Astrocyte (in vitro differentiated cells and primary cell): ENCODE results near the gene DLL3. TPM values are rescaled to one million over a fixed set of nuclear protein-coding genes. Genes with fewer than 3 reads are reported as not detected.

ENCODE experiments used
- DNase-seq: peaks from one replicate; pipeline ENCODE4 v3.0.0-alpha.2; 2010; ENCODE audit warnings: low read depth
- FAIRE-seq: peaks from 2 replicates; lab custom pipeline; 2011; peaks lifted over from hg19 to GRCh38; lab: Jason Lieb, UNC
- H2AFZ ChIP-seq: 2 replicates; pipeline ENCODE4 v1.6.0; 2012; ENCODE audit warnings: low read depth, low read length, inconsistent platforms
- H3K27ac ChIP-seq: 2 replicates; pipeline ENCODE4 v1.5.1; 2011; ENCODE audit warnings: low read depth, low read length, inconsistent platforms
- H3K27me3 ChIP-seq: 2 replicates; pipeline ENCODE4 v1.6.0; 2011; ENCODE audit warnings: low read length, inconsistent platforms; ENCODE audit not compliant: insufficient read depth
- H3K36me3 ChIP-seq: 2 replicates; pipeline ENCODE4 v1.5.1; 2011; ENCODE audit warnings: low read length, inconsistent platforms; ENCODE audit not compliant: insufficient read depth
- H3K4me1 ChIP-seq: 2 replicates; pipeline ENCODE4 v1.5.1; 2011; ENCODE audit warnings: low read length, inconsistent platforms; ENCODE audit not compliant: insufficient read depth
- H3K4me2 ChIP-seq: 2 replicates; pipeline ENCODE4 v1.6.0; 2012; ENCODE audit warnings: low read length, inconsistent platforms
- H3K4me3 ChIP-seq: 2 replicates; pipeline ENCODE4 v1.5.1; 2011; ENCODE audit warnings: low read depth, mild to moderate bottlenecking, low read length, inconsistent platforms; ENCODE audit not compliant: insufficient read depth
- H3K79me2 ChIP-seq: 2 replicates; pipeline ENCODE4 v1.6.0; 2012; ENCODE audit warnings: mild to moderate bottlenecking, low read length, inconsistent platforms; ENCODE audit not compliant: insufficient read depth
- H3K9ac ChIP-seq: 2 replicates; pipeline ENCODE4 v1.6.0; 2012; ENCODE audit warnings: mild to moderate bottlenecking, low read length, inconsistent platforms
- H3K9me3 ChIP-seq: 2 replicates; pipeline ENCODE4 v1.5.1; 2012; ENCODE audit warnings: low read depth, mild to moderate bottlenecking, low read length, inconsistent platforms; ENCODE audit not compliant: insufficient read depth
- H4K20me1 ChIP-seq: 2 replicates; pipeline ENCODE4 v1.6.0; 2012; ENCODE audit warnings: low read length, inconsistent platforms; ENCODE audit not compliant: insufficient read depth
- H3K27ac Mint-ChIP-seq: one replicate; pipeline ENCODE4 v1.8.0; 2021; ENCODE audit warnings: mild to moderate bottlenecking, mixed read lengths; ENCODE audit not compliant: unreplicated experiment
- H3K27me3 Mint-ChIP-seq: one replicate; pipeline ENCODE4 v1.8.0; 2021; ENCODE audit warnings: low read depth, mixed read lengths; ENCODE audit not compliant: unreplicated experiment
- H3K36me3 Mint-ChIP-seq: one replicate; pipeline ENCODE4 v1.8.0; 2021; ENCODE audit warnings: low read depth, mixed read lengths; ENCODE audit not compliant: unreplicated experiment
- H3K4me1 Mint-ChIP-seq: one replicate; pipeline ENCODE4 v1.8.0; 2021; ENCODE audit warnings: low read depth, mixed read lengths; ENCODE audit not compliant: unreplicated experiment
- H3K4me3 Mint-ChIP-seq: one replicate; pipeline ENCODE4 v1.8.0; 2021; ENCODE audit warnings: mild to moderate bottlenecking, moderate library complexity, mixed read lengths; ENCODE audit not compliant: unreplicated experiment
- H3K9me3 Mint-ChIP-seq: one replicate; pipeline ENCODE4 v1.8.0; 2021; ENCODE audit warnings: mild to moderate bottlenecking, mixed read lengths; ENCODE audit not compliant: unreplicated experiment
- EZH2 ChIP-seq: IDR thresholded peaks from 2 replicates; pipeline ENCODE4 v1.6.1; 2012; ENCODE audit warnings: mild to moderate bottlenecking, low read length, inconsistent platforms; ENCODE audit not compliant: insufficient read depth
- total RNA-seq: library from RNA; stranded (reverse); gene quantifications from 2 replicates; pipeline ENCODE4 v1.2.1, GENCODE V29; 2021
- TF ChIP-seq, protein P1 (sequence below): IDR thresholded peaks from 2 replicates; pipeline ENCODE4 v1.5.1; 2011; ENCODE audit warnings: low read depth, mild to moderate bottlenecking, inconsistent platforms, low read length, moderate library complexity; ENCODE audit not compliant: insufficient read depth

Gene DLL3
- total RNA-seq, 1 donor from 2014 or later = 0.84 TPM

DNA sequence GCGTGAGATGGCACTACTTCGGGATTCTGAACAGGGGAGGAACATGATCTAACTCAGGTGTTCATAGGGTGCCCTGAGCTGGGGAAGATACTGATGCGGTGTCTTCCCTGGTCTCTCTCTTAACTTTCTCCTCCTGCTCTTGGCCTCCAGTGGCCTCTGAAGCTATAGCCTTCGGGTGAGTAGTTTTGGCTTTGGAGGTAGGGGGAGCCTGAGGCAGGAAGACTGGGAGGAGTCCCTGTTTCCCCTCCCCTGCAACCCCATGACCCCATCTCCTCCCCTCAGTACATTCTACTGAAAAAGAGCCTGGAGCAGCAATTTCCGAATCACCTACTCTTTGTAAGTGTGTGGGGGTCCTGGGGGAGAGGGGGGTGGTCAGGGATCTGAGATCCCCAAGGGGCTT lies 19.7 kb downstream of the DLL3 start:
- no peaks in the 10 kb centered on the region for H3K36me3 ChIP-seq
- Mint-ChIP-seq H3K27ac (no peak overlapping the region), H3K27me3 (peaks cover 37% of the 10 kb centered on the region), H3K36me3 (peaks cover 3% of the 10 kb centered on the region), H3K9me3 (peaks cover 4% of the 10 kb centered on the region), H3K4me1 (no peaks in the 10 kb centered on the region), H3K4me3 (no peak overlapping the region)
- H3K4me2 ChIP-seq = no peak overlapping the region
- no peak for TF ChIP-seq EZH2
- TF ChIP-seq, protein P1, sequence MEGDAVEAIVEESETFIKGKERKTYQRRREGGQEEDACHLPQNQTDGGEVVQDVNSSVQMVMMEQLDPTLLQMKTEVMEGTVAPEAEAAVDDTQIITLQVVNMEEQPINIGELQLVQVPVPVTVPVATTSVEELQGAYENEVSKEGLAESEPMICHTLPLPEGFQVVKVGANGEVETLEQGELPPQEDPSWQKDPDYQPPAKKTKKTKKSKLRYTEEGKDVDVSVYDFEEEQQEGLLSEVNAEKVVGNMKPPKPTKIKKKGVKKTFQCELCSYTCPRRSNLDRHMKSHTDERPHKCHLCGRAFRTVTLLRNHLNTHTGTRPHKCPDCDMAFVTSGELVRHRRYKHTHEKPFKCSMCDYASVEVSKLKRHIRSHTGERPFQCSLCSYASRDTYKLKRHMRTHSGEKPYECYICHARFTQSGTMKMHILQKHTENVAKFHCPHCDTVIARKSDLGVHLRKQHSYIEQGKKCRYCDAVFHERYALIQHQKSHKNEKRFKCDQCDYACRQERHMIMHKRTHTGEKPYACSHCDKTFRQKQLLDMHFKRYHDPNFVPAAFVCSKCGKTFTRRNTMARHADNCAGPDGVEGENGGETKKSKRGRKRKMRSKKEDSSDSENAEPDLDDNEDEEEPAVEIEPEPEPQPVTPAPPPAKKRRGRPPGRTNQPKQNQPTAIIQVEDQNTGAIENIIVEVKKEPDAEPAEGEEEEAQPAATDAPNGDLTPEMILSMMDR = no peak
- no peak overlapping the region for H3K4me3 ChIP-seq
- FAIRE-seq (no peak), DNase-seq (no peak)
- H3K9me3 ChIP-seq = peaks cover 2% of the 10 kb centered on the region
- H3K4me1 ChIP-seq = peaks cover 8% of the 10 kb centered on the region
- no peak overlapping the region for H3K9ac ChIP-seq
- H4K20me1 ChIP-seq = no peaks in the 10 kb centered on the region
- H3K27me3 ChIP-seq = peaks cover 36% of the 10 kb centered on the region
- no peak overlapping the region for H3K27ac ChIP-seq
- no peak overlapping the region for H2AFZ ChIP-seq
- H3K79me2 ChIP-seq = no peaks in the 10 kb centered on the region

DNA sequence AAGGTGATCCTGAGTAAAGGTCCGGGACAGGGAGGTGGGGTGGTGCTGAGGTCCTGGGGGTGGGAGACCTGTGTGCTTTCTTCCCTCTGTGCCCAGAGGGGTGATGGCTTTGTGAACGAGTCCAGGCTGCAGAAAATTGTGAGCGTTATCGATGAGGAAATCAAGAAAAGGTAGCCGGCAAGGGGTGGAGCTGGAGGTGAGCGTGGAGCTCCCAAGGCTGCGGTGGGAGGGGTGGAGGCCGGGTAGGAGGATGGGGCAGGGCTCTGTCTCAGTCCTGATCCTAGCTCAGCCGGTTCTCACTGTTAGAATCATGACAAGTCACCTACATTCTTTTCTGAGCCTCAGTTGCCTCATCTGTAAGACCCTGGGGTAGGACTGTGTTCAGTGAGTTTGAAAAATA lies 20.2 kb downstream of the DLL3 start:
- peaks cover 32% of the 10 kb centered on the region for H3K27me3 ChIP-seq
- H3K27ac Mint-ChIP-seq = no peak overlapping the region
- peaks cover 32% of the 10 kb centered on the region for H3K27me3 Mint-ChIP-seq
- DNase-seq = no peak
- no peak overlapping the region for H3K27ac ChIP-seq
- no peak overlapping the region for H3K4me2 ChIP-seq
- H3K36me3 ChIP-seq = no peaks in the 10 kb centered on the region
- H3K4me3 ChIP-seq = no peak overlapping the region
- TF ChIP-seq EZH2 = no peak
- H2AFZ ChIP-seq = no peak overlapping the region
- peaks cover 4% of the 10 kb centered on the region for H3K9me3 Mint-ChIP-seq
- peaks cover 8% of the 10 kb centered on the region for H3K4me1 ChIP-seq
- no peak overlapping the region for H3K4me3 Mint-ChIP-seq
- no peaks in the 10 kb centered on the region for H4K20me1 ChIP-seq
- no peaks in the 10 kb centered on the region for H3K4me1 Mint-ChIP-seq
- H3K9me3 ChIP-seq = peaks cover 2% of the 10 kb centered on the region
- no peak overlapping the region for H3K9ac ChIP-seq
- H3K79me2 ChIP-seq = no peaks in the 10 kb centered on the region
- H3K36me3 Mint-ChIP-seq = peaks cover 3% of the 10 kb centered on the region
- FAIRE-seq = no peak

DNA sequence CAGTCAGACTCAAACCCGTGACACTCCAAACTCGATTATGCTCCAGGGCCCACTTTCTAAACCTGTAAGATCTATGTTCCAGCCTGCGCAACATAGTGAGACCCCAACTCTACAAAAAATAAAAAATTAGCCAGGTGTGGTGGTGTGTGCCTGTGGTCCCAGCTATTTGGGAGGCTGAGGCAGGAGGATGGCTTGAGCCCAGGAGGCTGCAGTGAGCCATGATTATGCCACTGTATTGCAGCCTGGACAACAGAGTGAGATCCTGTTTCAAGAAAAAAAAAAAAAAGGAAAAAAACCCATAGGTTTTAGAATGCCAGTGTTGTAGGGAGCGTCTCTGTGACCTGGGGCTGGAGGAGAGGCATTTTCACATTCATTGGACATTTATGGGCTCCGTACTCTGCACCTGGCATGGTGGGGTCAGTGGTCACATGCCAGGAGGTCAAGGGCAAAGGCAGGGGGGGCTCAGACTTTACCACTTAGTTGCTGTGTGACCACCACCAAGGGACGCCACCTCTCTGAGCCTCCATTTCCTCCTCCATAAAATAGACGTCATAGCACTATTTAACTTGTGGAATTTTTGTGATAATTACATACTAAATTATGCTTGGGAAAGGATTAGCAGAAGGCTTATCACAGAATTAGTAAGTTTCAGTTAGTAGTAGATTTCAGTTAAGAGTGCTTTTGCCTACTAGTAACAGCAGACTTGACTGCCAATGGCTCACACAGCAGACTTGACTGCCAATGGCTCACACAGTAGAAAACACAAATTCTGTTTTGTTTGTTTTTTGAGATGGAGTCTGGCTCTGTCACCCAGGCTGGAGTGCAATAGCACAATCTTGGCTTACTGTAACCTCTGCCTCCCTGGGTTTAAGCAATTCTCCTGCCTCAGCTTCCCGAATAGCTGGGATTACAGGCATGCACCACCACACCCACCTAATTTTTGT lies 22.1 kb downstream of the DLL3 start:
- Mint-ChIP-seq H3K27me3 (peaks cover 18% of the 10 kb centered on the region), H3K27ac (no peak overlapping the region), H3K4me3 (no peak overlapping the region), H3K9me3 (no peaks in the 10 kb centered on the region), H3K36me3 (peaks cover 3% of the 10 kb centered on the region), H3K4me1 (no peaks in the 10 kb centered on the region)
- Histone ChIP-seq H3K27me3 (peaks cover 14% of the 10 kb centered on the region), H3K36me3 (no peaks in the 10 kb centered on the region), H3K79me2 (no peaks in the 10 kb centered on the region), H3K9ac (no peak overlapping the region), H3K4me2 (no peak overlapping the region), H2AFZ (no peak overlapping the region), H3K4me3 (no peak overlapping the region), H3K27ac (no peak overlapping the region), H3K4me1 (no peaks in the 10 kb centered on the region), H3K9me3 (no peaks in the 10 kb centered on the region), H4K20me1 (no peaks in the 10 kb centered on the region)
- TF ChIP-seq, protein P1 = no peak
- TF ChIP-seq EZH2 = no peak
- DNase-seq = no peak
- no peak for FAIRE-seq
